HCT116 (cell line): ENCODE measurements around the gene OVCH2. TPM values are rescaled to one million over a fixed set of nuclear protein-coding genes. Genes with fewer than 3 reads are reported as not detected.

Experiments
- ATAC-seq: fragments of 200-7000 bp; cut with Tn5 transposase; 2 replicates; pipeline ENCODE4 v1.9.1; 2020; ENCODE audit warnings: mild to moderate bottlenecking, moderate library complexity
- BruUV-seq: library from RNA; stranded (reverse); fragments of 400-500 nt; replicated peaks from 2 replicates; lab custom pipeline; 2021; lab: Mats Ljungman, UMichigan
- CTCF ChIA-PET: fragments of 300-600 bp; sonication (Branson Sonifier 250); formaldehyde crosslinking; loops from one replicate; lab custom pipeline; 2021; ENCODE audit warnings: antibody characterized with exemption; lab: Charles Lee
- POLR2A ChIA-PET: fragments of 300-600, 350-600 bp; sonication (Branson Sonifier 250); formaldehyde crosslinking; loops from one replicate; lab custom pipeline; 2021; ENCODE audit warnings: antibody characterized with exemption; lab: Charles Lee
- RAD21 ChIA-PET, 2 experiments: fragments of 300-600 bp; sonication (Branson Sonifier 250); formaldehyde crosslinking; loops; one replicate each; lab custom pipeline; 2023; ENCODE audit warnings: low total read pairs in 2 of 2; ENCODE audit not compliant: uncharacterized antibody in 2 of 2, unreplicated experiment in 2 of 2, low non-redundant PET in 1 of 2; lab: Charles Lee
- DNase-seq: peaks from one replicate; pipeline ENCODE4 v3.0.0-alpha.2; 2010; ENCODE audit warnings: low read depth, low spot score
- H2AFZ ChIP-seq: fragments of 200-600 bp; shearing (Covaris generic), sonication (generic); 2 replicates; pipeline ENCODE4 v1.6.1; 2017; ENCODE audit warnings: low read depth, mixed run types, mixed read lengths, antibody characterized with exemption, low read length; ENCODE audit not compliant: poor library complexity, severe bottlenecking
- H3K27ac ChIP-seq: 2 replicates; pipeline ENCODE4 v1.5.1; 2012; ENCODE audit warnings: low read depth, low read length
- H3K27me3 ChIP-seq: fragments of 200-600 bp; sonication (generic); 2 replicates; pipeline ENCODE4 v1.6.1; 2016; ENCODE audit warnings: mixed run types, low read length, mixed read lengths; ENCODE audit not compliant: insufficient read depth
- H3K36me3 ChIP-seq, 2 experiments: fragments of 200-500 bp in 1 of 2; fragments of 200-600 bp in 1 of 2; sonication (Bioruptor generic) in 1 of 2; sonication (generic) in 1 of 2; 2 replicates each; pipeline versions ENCODE4 v1.5.1 to v1.6.1; 2014 to 2016; ENCODE audit warnings: low read length in 2 of 2, inconsistent platforms in 1 of 2, mixed read lengths in 1 of 2, mixed run types in 1 of 2; ENCODE audit not compliant: insufficient read depth in 2 of 2, control insufficient read depth in 1 of 2
- H3K4me1 ChIP-seq, 2 experiments: fragments of 200-600 bp in 1 of 2; sonication (generic) in 1 of 2; 2 replicates each; pipeline versions ENCODE4 v1.5.1 to v1.6.1; 2012 to 2017; ENCODE audit warnings: low read length in 2 of 2, inconsistent platforms in 1 of 2, mild to moderate bottlenecking in 1 of 2, mixed read lengths in 1 of 2, mixed run types in 1 of 2, moderate library complexity in 1 of 2; ENCODE audit not compliant: insufficient read depth in 2 of 2, control insufficient read depth in 1 of 2
- H3K4me2 ChIP-seq: fragments of 200-600 bp; sonication (generic); 2 replicates; pipeline ENCODE4 v1.6.1; 2017; ENCODE audit warnings: mixed run types, low read length, mixed read lengths
- H3K4me3 ChIP-seq, 2 experiments: fragments of 200-600 bp in 1 of 2; sonication (generic) in 1 of 2; replicated peaks in 1 of 2; 2 replicates each; pipeline ENCODE4 v1.5.1; 2011 to 2016; ENCODE audit warnings: low read length in 2 of 2, control low read depth in 1 of 2, low read depth in 1 of 2, mild to moderate bottlenecking in 1 of 2, mixed read lengths in 1 of 2, mixed run types in 1 of 2
- H3K79me2 ChIP-seq: fragments of 200-600 bp; sonication (generic); 2 replicates; pipeline ENCODE4 v1.6.1; 2017; ENCODE audit warnings: mild to moderate bottlenecking, mixed run types, low read length, moderate library complexity, mixed read lengths; ENCODE audit not compliant: insufficient read depth
- H3K9ac ChIP-seq: fragments of 200-600 bp; sonication (generic); 2 replicates; pipeline ENCODE4 v1.6.1; 2016; ENCODE audit warnings: low read length, mixed read lengths
- H3K9me2 ChIP-seq: fragments of 200-600 bp; sonication (generic), shearing (Covaris generic); 2 replicates; pipeline ENCODE4 v1.6.1; 2017; ENCODE audit warnings: mixed run types, mild to moderate bottlenecking, moderate library complexity; ENCODE audit not compliant: insufficient read depth
- H3K9me3 ChIP-seq, 2 experiments: fragments of 200-500 bp in 1 of 2; fragments of 200-600 bp in 1 of 2; sonication (Bioruptor generic) in 1 of 2; sonication (generic) in 1 of 2; 2 replicates each; pipeline ENCODE4 v1.6.1; 2014 to 2017; ENCODE audit warnings: low read length in 2 of 2, mixed read lengths in 2 of 2, inconsistent platforms in 1 of 2, low read depth in 1 of 2, mild to moderate bottlenecking in 1 of 2, mixed run types in 1 of 2, moderate library complexity in 1 of 2; ENCODE audit not compliant: control insufficient read depth in 1 of 2, insufficient read depth in 1 of 2
- H4K20me1 ChIP-seq: fragments of 200-600 bp; sonication (generic), shearing (Covaris generic); 2 replicates; pipeline ENCODE4 v1.6.1; 2017; ENCODE audit warnings: mixed run types, mild to moderate bottlenecking, moderate library complexity; ENCODE audit not compliant: insufficient read depth
- CTCF ChIP-seq, 3 experiments: fragments of 200-600 bp in 1 of 3; sonication (generic) in 1 of 3; IDR thresholded peaks in 2 of 3; conservative IDR thresholded peaks in 1 of 3; 2 replicates each; pipeline ENCODE4 v1.5.1; 2012 to 2017; ENCODE audit warnings: low read depth in 2 of 3, low read length in 2 of 3, antibody characterized with exemption in 1 of 3, borderline replicate concordance in 1 of 3, control low read depth in 1 of 3, mild to moderate bottlenecking in 1 of 3, mixed read lengths in 1 of 3, mixed run types in 1 of 3, moderate library complexity in 1 of 3; ENCODE audit not compliant: insufficient read depth in 1 of 3
- EGR1 ChIP-seq: IDR thresholded peaks from 2 replicates; pipeline ENCODE4 v1.6.1; 2012; ENCODE audit warnings: low read depth
- ELF1 ChIP-seq: IDR thresholded peaks from 2 replicates; pipeline ENCODE4 v1.6.1; 2012; ENCODE audit warnings: low read depth, borderline replicate concordance
- EZH2phosphoT487 ChIP-seq: fragments of 200-600 bp; IDR thresholded peaks from 2 replicates; pipeline ENCODE4 v1.6.1; 2018; ENCODE audit warnings: antibody characterized with exemption, borderline replicate concordance
- JUND ChIP-seq: IDR thresholded peaks from 2 replicates; pipeline ENCODE4 v1.6.1; 2012
- MAX ChIP-seq: IDR thresholded peaks from 2 replicates; pipeline ENCODE4 v1.6.1; 2012
- POLR2A ChIP-seq: IDR thresholded peaks from 2 replicates; pipeline ENCODE4 v1.7.0; 2011; ENCODE audit warnings: borderline replicate concordance; ENCODE audit not compliant: insufficient read depth, insufficient read length; ENCODE audit errors: extremely low read depth
- POLR2AphosphoS5 ChIP-seq: IDR thresholded peaks from 2 replicates; pipeline ENCODE4 v1.6.1; 2011; ENCODE audit warnings: mild to moderate bottlenecking, low read depth, low read length, moderate library complexity
- RAD21 ChIP-seq: IDR thresholded peaks from 2 replicates; pipeline ENCODE4 v1.6.1; 2012; ENCODE audit warnings: low read depth, mild to moderate bottlenecking
- SIN3A ChIP-seq: IDR thresholded peaks from 2 replicates; pipeline ENCODE4 v1.6.1; 2012; ENCODE audit warnings: low read depth
- SP1 ChIP-seq: IDR thresholded peaks from 2 replicates; pipeline ENCODE4 v1.6.1; 2012; ENCODE audit warnings: low read depth
- TCF7L2 ChIP-seq: IDR thresholded peaks from 2 replicates; pipeline ENCODE4 v1.7.0; 2011; ENCODE audit warnings: borderline replicate concordance, inconsistent platforms; ENCODE audit not compliant: insufficient read depth, insufficient read length; ENCODE audit errors: extremely low read depth
- intact Hi-C: fragments of 100-400 bp; cut with micrococcal nuclease; formaldehyde crosslinking; loops from 2 replicates; pipeline ENCODE4 v1.10.0; 2022
- total RNA-seq: library from RNA; stranded (reverse); gene quantifications from one replicate; pipeline ENCODE4 v1.2.1, GENCODE V29; 2021; ENCODE audit not compliant: unreplicated experiment

Gene OVCH2
- total RNA-seq, 1 experiment from 2014 or later = not detected

- TF ChIP-seq TCF7L2 = no peak
- no peak for TF ChIP-seq POLR2A
- TF ChIP-seq SIN3A = no peak
- TF ChIP-seq POLR2AphosphoS5 = no peak
- TF ChIP-seq JUND = no peak
Measured at GRCh38 chr11:7686761-7687160, 19.5 kb downstream of the OVCH2 start (continued).

- DNase-seq (no peak), ATAC-seq (no peak)
- ChIA-PET POLR2A (no interaction called here), CTCF (no interaction called here), RAD21 (no interaction called here)
- Histone ChIP-seq H3K9ac (no peak overlapping the region), H3K4me2 (no peak overlapping the region), H3K4me1 (no peaks in the 10 kb centered on the region), H3K79me2 (no peaks in the 10 kb centered on the region), H3K9me2 (no peaks in the 10 kb centered on the region), H2AFZ (no peak overlapping the region), H3K36me3 (no peaks in the 10 kb centered on the region), H3K27ac (no peak overlapping the region), H3K4me3 (no peak overlapping the region), H3K9me3 (no peaks in the 10 kb centered on the region), H4K20me1 (no peaks in the 10 kb centered on the region), H3K27me3 (peaks cover 72% of the 10 kb centered on the region)
- BruUV-seq = no TSS peak
- TF ChIP-seq ELF1 (no peak), EGR1 (no peak), CTCF (IDR thresholded peaks at IDR 0.05 in 2 of 3, conservative IDR thresholded peaks at IDR 0.05 in 1 of 3; ENCODE audit: borderline replicate concordance in 1 of 3, insufficient read depth in 1 of 3, low read depth in 2 of 3, low read length in 2 of 3) (no peak), EZH2phosphoT487 (no peak), SP1 (no peak), RAD21 (no peak), MAX (no peak), SIN3A (no peak)
- intact Hi-C loops = no loop called here
Measured at GRCh38 chr11:7683571-7683970, 22.7 kb downstream of the OVCH2 start.
